GM12873 (cell line): ENCODE results near the gene LPIN1.

Experiments
- TF ChIP-seq, protein P1 (sequence below): IDR thresholded peaks from 2 replicates; pipeline ENCODE4 v1.5.1; 2012; ENCODE audit warnings: low read depth, mild to moderate bottlenecking, moderate library complexity, low read length, control low read depth; ENCODE audit not compliant: insufficient read depth; ENCODE audit errors: missing control alignments

The LPIN1 gene, protein sequence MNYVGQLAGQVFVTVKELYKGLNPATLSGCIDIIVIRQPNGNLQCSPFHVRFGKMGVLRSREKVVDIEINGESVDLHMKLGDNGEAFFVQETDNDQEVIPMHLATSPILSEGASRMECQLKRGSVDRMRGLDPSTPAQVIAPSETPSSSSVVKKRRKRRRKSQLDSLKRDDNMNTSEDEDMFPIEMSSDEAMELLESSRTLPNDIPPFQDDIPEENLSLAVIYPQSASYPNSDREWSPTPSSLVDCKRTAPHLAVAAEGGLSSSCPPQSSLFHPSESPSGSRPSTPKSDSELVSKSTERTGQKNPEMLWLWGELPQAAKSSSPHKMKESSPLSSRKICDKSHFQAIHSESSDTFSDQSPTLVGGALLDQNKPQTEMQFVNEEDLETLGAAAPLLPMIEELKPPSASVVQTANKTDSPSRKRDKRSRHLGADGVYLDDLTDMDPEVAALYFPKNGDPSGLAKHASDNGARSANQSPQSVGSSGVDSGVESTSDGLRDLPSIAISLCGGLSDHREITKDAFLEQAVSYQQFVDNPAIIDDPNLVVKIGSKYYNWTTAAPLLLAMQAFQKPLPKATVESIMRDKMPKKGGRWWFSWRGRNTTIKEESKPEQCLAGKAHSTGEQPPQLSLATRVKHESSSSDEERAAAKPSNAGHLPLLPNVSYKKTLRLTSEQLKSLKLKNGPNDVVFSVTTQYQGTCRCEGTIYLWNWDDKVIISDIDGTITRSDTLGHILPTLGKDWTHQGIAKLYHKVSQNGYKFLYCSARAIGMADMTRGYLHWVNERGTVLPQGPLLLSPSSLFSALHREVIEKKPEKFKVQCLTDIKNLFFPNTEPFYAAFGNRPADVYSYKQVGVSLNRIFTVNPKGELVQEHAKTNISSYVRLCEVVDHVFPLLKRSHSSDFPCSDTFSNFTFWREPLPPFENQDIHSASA

DNA sequence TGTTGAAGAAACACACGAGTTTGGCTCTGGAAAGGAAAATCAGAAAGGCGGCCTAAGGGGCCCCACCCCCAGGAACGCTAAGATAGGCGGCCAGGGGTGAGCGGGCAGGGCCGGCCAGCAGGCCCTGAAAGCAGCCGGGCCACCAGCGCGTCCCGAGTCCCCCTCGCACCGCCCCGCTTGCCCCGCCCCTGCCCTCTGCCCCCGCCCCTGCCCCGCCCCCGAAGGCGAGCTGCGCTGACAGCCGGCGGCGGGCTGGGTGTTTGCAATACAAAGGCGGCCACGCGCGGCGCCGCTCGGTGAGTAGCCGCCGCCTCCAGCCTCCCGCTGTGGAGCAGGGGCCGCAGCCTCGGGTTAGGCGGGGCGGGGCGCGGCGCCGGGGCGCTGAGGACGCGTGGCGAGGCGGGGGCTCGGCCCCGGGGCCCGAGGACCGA lies at the start of gene LPIN1:
Gene LPIN1 (plus strand): TSS at position 257 of the 431 bp plus-strand sequence. CDS start 18,910 bp downstream, outside the sequence.
- TF ChIP-seq, protein P1, sequence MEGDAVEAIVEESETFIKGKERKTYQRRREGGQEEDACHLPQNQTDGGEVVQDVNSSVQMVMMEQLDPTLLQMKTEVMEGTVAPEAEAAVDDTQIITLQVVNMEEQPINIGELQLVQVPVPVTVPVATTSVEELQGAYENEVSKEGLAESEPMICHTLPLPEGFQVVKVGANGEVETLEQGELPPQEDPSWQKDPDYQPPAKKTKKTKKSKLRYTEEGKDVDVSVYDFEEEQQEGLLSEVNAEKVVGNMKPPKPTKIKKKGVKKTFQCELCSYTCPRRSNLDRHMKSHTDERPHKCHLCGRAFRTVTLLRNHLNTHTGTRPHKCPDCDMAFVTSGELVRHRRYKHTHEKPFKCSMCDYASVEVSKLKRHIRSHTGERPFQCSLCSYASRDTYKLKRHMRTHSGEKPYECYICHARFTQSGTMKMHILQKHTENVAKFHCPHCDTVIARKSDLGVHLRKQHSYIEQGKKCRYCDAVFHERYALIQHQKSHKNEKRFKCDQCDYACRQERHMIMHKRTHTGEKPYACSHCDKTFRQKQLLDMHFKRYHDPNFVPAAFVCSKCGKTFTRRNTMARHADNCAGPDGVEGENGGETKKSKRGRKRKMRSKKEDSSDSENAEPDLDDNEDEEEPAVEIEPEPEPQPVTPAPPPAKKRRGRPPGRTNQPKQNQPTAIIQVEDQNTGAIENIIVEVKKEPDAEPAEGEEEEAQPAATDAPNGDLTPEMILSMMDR, result no peak

DNA sequence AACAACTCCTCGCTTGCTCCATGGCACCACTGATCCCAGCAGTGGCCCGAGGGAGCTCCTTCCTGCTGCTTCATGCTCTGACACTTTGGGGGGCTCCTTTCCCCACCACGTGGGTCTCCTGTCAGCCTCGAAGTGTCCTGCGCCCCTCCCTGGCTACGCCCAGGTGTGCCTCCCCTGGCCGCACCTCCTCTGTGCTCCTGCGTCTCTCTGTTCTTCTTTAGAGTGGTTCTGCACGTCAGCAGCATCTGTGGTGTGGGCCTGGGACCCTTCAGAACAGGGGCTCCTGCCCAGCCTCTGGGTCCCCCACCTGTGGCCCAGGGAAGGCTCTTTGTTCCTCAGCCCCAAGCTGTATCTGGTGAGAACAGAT lies 49.7 kb upstream of the LPIN1 start:
- TF ChIP-seq, protein P1, result no peak

DNA sequence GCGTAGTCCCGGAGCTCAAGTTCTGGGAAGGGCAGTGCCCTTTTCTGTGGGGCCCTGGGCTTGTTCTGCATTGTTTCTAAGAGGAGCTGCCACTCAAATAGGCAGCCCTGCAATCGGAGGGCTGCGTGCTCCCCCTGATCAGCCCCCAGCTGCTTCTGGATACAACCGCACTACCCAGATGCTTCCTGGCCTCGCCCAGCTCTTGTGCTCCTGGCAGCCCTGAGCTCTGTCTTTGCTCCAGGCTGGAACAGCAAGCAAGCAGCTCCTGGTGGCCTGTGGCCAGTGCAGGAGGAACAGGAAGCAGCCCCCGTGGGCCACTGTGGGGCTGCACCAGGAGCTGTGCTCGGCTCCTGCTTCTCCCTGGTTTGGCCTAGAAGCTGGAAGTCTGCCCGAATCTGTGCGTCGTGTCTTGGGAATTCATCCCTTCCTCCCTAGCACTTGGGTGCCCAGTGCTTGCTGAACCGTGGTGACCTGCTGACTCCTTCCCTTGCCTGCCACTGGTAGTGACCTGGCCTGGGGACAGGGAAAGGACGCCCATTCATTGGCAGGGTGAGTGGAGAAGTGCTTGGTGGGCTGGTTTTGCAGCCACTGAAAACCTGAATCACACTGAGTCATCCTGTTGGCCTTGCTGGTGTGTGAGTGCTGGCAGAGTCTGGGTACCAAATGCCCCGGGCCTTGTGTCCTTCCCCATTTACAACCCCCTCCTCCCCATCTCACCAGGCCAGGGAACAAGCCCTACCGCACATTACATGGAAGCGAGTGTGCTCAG lies 49.1 kb upstream of the LPIN1 start:
- TF ChIP-seq, protein P1, result no peak

DNA sequence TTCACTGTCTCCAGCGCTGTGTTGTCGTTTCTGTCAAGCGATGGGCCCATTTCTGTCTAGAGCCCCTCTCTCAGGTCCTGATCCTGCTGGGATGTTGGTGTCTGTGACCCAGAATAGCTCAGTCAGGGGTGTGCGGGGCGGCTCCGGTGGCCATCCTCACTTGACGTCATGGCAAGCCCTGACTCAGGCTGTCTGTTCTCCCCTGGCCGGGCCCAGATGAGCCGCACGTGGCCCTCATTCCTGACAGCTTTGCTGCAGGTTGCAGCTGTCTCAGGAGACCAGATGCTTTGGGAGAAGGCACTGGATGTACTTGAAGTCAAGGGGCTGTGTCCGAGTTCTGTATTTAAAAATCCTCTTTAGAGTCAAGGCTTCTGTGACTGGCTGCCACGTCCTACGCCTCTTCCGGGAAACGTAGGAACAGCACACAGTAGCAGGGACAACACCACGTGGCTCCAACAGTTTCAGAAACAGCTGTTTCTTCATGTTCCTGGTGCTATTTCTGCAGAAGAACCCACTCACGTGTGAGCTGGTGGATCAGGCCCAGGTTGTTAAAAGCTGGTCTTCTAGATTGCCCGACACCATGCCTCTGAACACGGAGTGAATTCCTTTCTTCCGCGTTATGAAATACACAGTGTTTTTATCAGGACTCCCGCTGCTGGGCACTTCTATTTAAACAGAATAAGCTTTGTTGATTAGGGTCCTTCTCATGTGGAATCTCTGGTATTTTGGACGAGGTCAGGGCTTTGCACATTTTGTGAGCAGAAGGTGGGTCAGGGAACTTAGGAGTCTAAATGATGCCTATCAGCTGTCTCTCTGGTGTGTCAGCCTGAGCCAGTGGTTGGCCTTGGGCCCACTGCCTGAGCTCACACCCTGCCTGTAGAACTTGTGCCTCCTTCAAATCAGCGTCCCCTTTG lies 48.2 kb upstream of the LPIN1 start:
- TF ChIP-seq, protein P1, result no peak

DNA sequence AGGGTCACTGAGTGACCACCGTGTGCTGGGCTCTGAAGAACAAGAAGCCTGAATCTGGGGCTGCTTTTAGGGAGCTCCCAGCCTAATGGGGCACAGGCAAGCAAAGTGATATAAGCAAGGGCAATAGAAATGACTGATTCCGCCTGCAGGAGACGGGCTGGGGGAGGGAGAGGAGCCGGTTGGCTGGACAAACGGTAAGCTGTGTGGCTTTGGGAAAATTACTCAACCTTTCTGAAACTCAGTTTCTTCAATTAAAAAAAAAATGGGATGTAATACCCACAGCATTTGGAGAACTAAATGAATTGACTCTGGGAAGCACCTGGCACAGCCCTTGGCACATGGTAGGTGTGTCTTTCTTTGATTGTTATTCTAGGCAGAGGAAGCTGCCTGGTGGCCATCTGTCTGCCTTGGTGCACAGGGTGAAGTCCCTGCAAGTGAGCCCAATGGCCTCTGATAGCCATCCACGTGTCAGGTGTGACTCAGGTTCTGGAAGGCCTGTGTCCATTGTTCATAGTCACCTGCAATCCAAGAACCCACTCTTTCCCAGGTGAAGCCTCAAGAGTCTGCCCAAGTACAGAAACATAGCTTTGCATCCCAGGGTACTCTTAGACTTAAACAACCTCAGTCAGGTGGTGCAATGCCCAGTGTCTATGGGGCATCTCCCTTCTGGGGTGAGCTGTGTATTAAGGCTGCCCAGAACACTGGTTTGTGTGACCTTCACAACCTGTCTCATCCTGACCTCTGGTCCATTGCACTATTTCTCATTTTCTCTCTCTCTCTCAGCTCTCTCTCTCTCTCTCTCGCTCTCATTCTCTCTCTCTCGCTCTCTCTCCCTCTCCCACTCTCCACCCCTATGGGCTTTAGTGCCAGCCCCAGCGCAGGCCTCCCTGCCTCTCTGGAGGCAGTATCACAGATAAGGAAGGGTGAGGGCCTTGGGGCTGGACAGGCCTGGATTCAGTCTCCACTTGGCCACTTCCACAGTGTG lies 46.5 kb upstream of the LPIN1 start:
- TF ChIP-seq, protein P1, result no peak

DNA sequence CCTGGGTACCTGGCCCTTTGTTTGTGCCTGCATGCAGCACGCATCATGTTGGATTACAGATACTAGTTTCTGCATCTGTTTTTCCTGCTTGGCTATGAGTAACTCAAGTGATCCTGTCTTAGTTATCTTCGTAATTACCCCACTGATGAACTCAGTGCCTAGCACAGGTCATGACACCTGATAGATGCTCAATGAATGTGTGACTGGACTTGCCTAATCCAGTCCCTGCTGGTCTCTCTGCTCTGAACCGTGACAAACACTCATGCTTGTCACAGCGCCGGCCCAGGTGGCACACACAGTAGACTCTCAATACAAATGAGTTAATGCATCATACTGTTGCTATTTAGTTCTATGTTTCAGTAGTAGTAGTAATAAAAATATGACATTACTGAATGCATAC lies 45.2 kb upstream of the LPIN1 start:
- TF ChIP-seq, protein P1, result no peak
